ENCODE results near the gene ATP11C. TPM values are rescaled to one million over a fixed set of nuclear protein-coding genes. Genes with fewer than 3 reads are reported as not detected.

ATP11C gene
- total and polyA plus RNA-seq, 10 of the 15 experiments (the other 5 are each of a cell fraction or from before 2014, with no cell fraction given), result 16.2 to 44.0 (median 24.8) TPM

- 75% methylated on average over 3 of the region's 3 CpGs for whole genome bisulfite sequencing (ENCODE audit: insufficient coverage, insufficient replicate concordance, low lambda C conversion rate, missing lambda C conversion rate)
- ChIA-PET CTCF (no interaction called here), RAD21 (ENCODE audit: unreplicated experiment) (no interaction called here), SMC1A (ENCODE audit: uncharacterized antibody, unreplicated experiment) (no interaction called here), POLR2A (no interaction called here)
- Histone ChIP-seq H3K27ac (ENCODE audit: control insufficient read depth, insufficient read depth) (no peak overlapping the region), H3K4me2 (ENCODE audit: control insufficient read depth, insufficient read depth) (no peak overlapping the region), H4K20me1 (ENCODE audit: control insufficient read depth, insufficient read depth) (no peaks in the 10 kb centered on the region), H3K27me3 (replicated peaks in 1 of 2; ENCODE audit: control insufficient read depth in 2 of 2, insufficient read depth in 2 of 2, low read length in 1 of 2) (no peaks in the 10 kb centered on the region), H3K4me1 (ENCODE audit: control insufficient read depth, insufficient read depth, low read length) (no peaks in the 10 kb centered on the region), H3K36me3 (ENCODE audit: control insufficient read depth in 2 of 2, insufficient read depth in 2 of 2, low read length in 1 of 2) (no peaks in the 10 kb centered on the region), H3K4me3 (no peak overlapping the region), H3K79me2 (ENCODE audit: control insufficient read depth, insufficient read depth, low read length) (no peaks in the 10 kb centered on the region), H3K9ac (ENCODE audit: control insufficient read depth, insufficient read depth, low read length) (no peak overlapping the region), H3K9me3 (replicated peaks; ENCODE audit: control insufficient read depth, insufficient read depth, low read length) (no peaks in the 10 kb centered on the region), H2AFZ (ENCODE audit: control insufficient read depth, low read depth, low read length) (no peak overlapping the region)
- ATAC-seq (no peak), DNase-seq (ENCODE audit: low read depth, low spot score) (no peak), FAIRE-seq (no peak)
- intact Hi-C loops (cut with micrococcal nuclease; ENCODE audit: unreplicated experiment), result no loop called here
- in situ Hi-C loops (cut with MboI), result no loop called here
- TF ChIP-seq ZNF24 (IDR thresholded peaks at IDR 0.05) (no peak), FOS (IDR thresholded peaks at IDR 0.05; ENCODE audit: borderline replicate concordance, extremely low read depth, insufficient read length) (no peak), ELK1 (IDR thresholded peaks at IDR 0.05; ENCODE audit: low read depth, low read length) (no peak), POLR2AphosphoS5 (IDR thresholded peaks at IDR 0.05; ENCODE audit: low read length) (no peak), ZNF592 (IDR thresholded peaks at IDR 0.05) (no peak), MXI1 (IDR thresholded peaks at IDR 0.05; ENCODE audit: low read depth, low read length) (no peak), KAT2A (conservative IDR thresholded peaks at IDR 0.05; ENCODE audit: control insufficient read depth, low read depth, low read length) (no peak), NKRF (conservative IDR thresholded peaks at IDR 0.05) (no peak), ETV6 (conservative IDR thresholded peaks at IDR 0.05 in 1 of 2, IDR thresholded peaks at IDR 0.05 in 1 of 2; ENCODE audit: borderline replicate concordance in 1 of 2, low read depth in 1 of 2) (no peak), ZSCAN29 (IDR thresholded peaks at IDR 0.05) (no peak), BACH1 (IDR thresholded peaks at IDR 0.05; ENCODE audit: borderline replicate concordance) (no peak), POLR2A (IDR thresholded peaks at IDR 0.05; ENCODE audit: low read depth, low read length) (no peak), ZNF384 (IDR thresholded peaks at IDR 0.05; ENCODE audit: borderline replicate concordance, low read depth, low read length) (no peak), SUZ12 (IDR thresholded peaks at IDR 0.05; ENCODE audit: unreplicated experiment) (no peak)
- TF ChIP-seq, protein P1, sequence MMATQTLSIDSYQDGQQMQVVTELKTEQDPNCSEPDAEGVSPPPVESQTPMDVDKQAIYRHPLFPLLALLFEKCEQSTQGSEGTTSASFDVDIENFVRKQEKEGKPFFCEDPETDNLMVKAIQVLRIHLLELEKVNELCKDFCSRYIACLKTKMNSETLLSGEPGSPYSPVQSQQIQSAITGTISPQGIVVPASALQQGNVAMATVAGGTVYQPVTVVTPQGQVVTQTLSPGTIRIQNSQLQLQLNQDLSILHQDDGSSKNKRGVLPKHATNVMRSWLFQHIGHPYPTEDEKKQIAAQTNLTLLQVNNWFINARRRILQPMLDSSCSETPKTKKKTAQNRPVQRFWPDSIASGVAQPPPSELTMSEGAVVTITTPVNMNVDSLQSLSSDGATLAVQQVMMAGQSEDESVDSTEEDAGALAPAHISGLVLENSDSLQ (IDR thresholded peaks at IDR 0.05), result no peak
- no TSS peak for BruUV-seq (replicated peaks)
Observed at GRCh38 chrX:139702658-139703057, 230.2 kb downstream of the ATP11C start.
